Neuronal stem cell (in vitro differentiated cells): ENCODE measurements around the gene CETP.

ENCODE experiments used
- DNase-seq: peaks from one replicate; pipeline ENCODE4 v3.0.0-alpha.2; 2013; ENCODE audit warnings: low spot score
- H2AFZ ChIP-seq: one replicate; pipeline ENCODE4 v1.6.1; 2013; ENCODE audit warnings: mild to moderate bottlenecking, low read length, inconsistent platforms
- H2AK5ac ChIP-seq: 2 replicates; pipeline ENCODE4 v1.6.1; 2013; ENCODE audit warnings: low read depth, mild to moderate bottlenecking, inconsistent platforms, low read length, moderate library complexity, mixed read lengths
- H2BK120ac ChIP-seq: 2 replicates; pipeline ENCODE4 v1.6.1; 2013; ENCODE audit warnings: low read depth, mild to moderate bottlenecking, inconsistent platforms, low read length, moderate library complexity, mixed read lengths
- H2BK12ac ChIP-seq: one replicate; pipeline ENCODE4 v1.6.1; 2013; ENCODE audit warnings: low read length, inconsistent platforms
- H2BK15ac ChIP-seq: 2 replicates; pipeline ENCODE4 v1.6.1; 2013; ENCODE audit warnings: mild to moderate bottlenecking, low read length, inconsistent platforms, mixed read lengths
- H2BK5ac ChIP-seq: one replicate; pipeline ENCODE4 v1.6.1; 2013; ENCODE audit warnings: inconsistent platforms, mild to moderate bottlenecking, low read length, moderate library complexity
- H3K14ac ChIP-seq: one replicate; pipeline ENCODE4 v1.6.1; 2013; ENCODE audit warnings: low read length, inconsistent platforms
- H3K18ac ChIP-seq: 2 replicates; pipeline ENCODE4 v1.6.1; 2013; ENCODE audit warnings: low read length, inconsistent platforms
- H3K23ac ChIP-seq: 2 replicates; pipeline ENCODE4 v1.6.1; 2013; ENCODE audit warnings: low read depth, mild to moderate bottlenecking, mixed read lengths, low read length, inconsistent platforms; ENCODE audit not compliant: poor library complexity
- H3K27ac ChIP-seq: replicated peaks from 3 replicates; pipeline ENCODE4 v1.5.1; 2013; ENCODE audit warnings: low read length, inconsistent platforms
- H3K27me3 ChIP-seq, 3 experiments: 2 replicates each; pipeline ENCODE4 v1.6.1; 2013; ENCODE audit warnings: low read length in 3 of 3, mild to moderate bottlenecking in 2 of 3, inconsistent platforms in 1 of 3, low read depth in 1 of 3, mixed read lengths in 1 of 3, moderate library complexity in 1 of 3; ENCODE audit not compliant: control insufficient read depth in 3 of 3, insufficient read depth in 3 of 3
- H3K36me3 ChIP-seq, 2 donors: replicated peaks in 1 of 2; 2 replicates each; pipeline ENCODE4 v1.6.1; 2013; ENCODE audit warnings: low read length in 2 of 2; ENCODE audit not compliant: control insufficient read depth in 2 of 2, insufficient read depth in 2 of 2
- H3K4ac ChIP-seq: 2 replicates; pipeline ENCODE4 v1.6.1; 2013; ENCODE audit warnings: inconsistent platforms, mild to moderate bottlenecking, low read length, moderate library complexity
- H3K4me1 ChIP-seq, 2 donors: 1 replicate in 1 of 2; 2 replicates in 1 of 2; pipeline ENCODE4 v1.6.1; 2013; ENCODE audit warnings: low read length in 2 of 2, low read depth in 1 of 2; ENCODE audit not compliant: control insufficient read depth in 2 of 2, insufficient read depth in 1 of 2
- H3K4me2 ChIP-seq: one replicate; pipeline ENCODE4 v1.6.1; 2013; ENCODE audit warnings: mild to moderate bottlenecking, low read length, inconsistent platforms; ENCODE audit not compliant: insufficient read depth, poor library complexity, severe bottlenecking
- H3K4me3 ChIP-seq, 2 donors: 2 replicates each; pipeline ENCODE4 v1.5.1; 2013; ENCODE audit warnings: low read length in 2 of 2, mild to moderate bottlenecking in 2 of 2, inconsistent platforms in 1 of 2, moderate library complexity in 1 of 2
- H3K79me1 ChIP-seq: one replicate; pipeline ENCODE4 v1.6.1; 2013; ENCODE audit warnings: low read depth, mild to moderate bottlenecking, inconsistent platforms, low read length, moderate library complexity
- H3K9ac ChIP-seq: one replicate; pipeline ENCODE4 v1.6.1; 2013; ENCODE audit warnings: mild to moderate bottlenecking, low read depth, low read length, inconsistent platforms; ENCODE audit not compliant: poor library complexity
- H3K9me3 ChIP-seq, 2 donors: replicated peaks in 1 of 2; 2 replicates each; pipeline versions ENCODE3 to v1.6.1; 2013; ENCODE audit warnings: low read length in 2 of 2, mild to moderate bottlenecking in 2 of 2, inconsistent platforms in 1 of 2, low read depth in 1 of 2, mixed read lengths in 1 of 2, moderate library complexity in 1 of 2; ENCODE audit not compliant: control insufficient read depth in 2 of 2, insufficient read depth in 1 of 2
- H4K8ac ChIP-seq: one replicate; pipeline ENCODE4 v1.6.1; 2013; ENCODE audit warnings: low read depth, mild to moderate bottlenecking, inconsistent platforms, low read length, moderate library complexity
- H4K91ac ChIP-seq: one replicate; pipeline ENCODE4 v1.6.1; 2013; ENCODE audit warnings: low read length, low read depth, mild to moderate bottlenecking, inconsistent platforms; ENCODE audit not compliant: poor library complexity
- WGBS, 2 donors: extraction: QIAGEN DNeasy Blood & Tissue Kit; methylation state at CpG; one replicate each; pipeline ENCODE4 v1.1.7; 2013; ENCODE audit warnings: missing lambda C conversion rate in 2 of 2, mixed read lengths in 1 of 2; ENCODE audit not compliant: insufficient read length in 2 of 2, insufficient replicate concordance in 1 of 2; ENCODE audit errors: extremely low coverage in 2 of 2; 5-methylcytosine and 5-hydroxymethylcytosine counted together

CETP gene

DNA sequence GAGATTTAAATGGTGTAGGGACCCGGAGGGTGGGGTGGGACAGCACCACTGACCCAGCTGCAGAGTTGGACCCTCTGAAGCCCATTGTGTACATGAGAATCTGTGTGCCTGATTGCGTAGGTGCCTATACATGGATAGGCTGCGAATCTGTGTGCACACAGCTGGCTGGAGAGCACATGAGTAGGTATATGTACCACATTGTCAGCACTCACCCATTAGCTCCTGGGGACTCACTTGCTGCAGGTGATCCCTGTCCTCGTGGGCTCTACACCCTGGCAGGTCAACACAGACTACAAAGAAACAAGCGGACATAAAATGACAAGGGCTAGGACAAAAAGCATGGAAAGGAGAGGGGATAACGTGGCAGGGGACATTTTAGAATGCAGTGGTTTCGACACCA, 11.3 kb upstream of the CETP start:
- H3K36me3 ChIP-seq, result peaks cover 0 to under 1% of the 10 kb centered on the region in 2 donors
- no peak overlapping the region for H3K4me3 ChIP-seq
- no peak overlapping the region for H2AFZ ChIP-seq
- no peak overlapping the region for H2AK5ac ChIP-seq
- H2BK120ac ChIP-seq, result no peak overlapping the region
- peaks cover 0 to 2% of the 10 kb centered on the region in 2 donors for H3K9me3 ChIP-seq
- H3K9ac ChIP-seq, result no peak overlapping the region
- no peak overlapping the region for H3K23ac ChIP-seq
- no peak overlapping the region for H2BK15ac ChIP-seq
- no peak overlapping the region for H3K14ac ChIP-seq
- H2BK5ac ChIP-seq, result no peak overlapping the region
- no peak for DNase-seq
- no peaks in the 10 kb centered on the region for H3K27me3 ChIP-seq
- no CpG with 5 or more reads among the region's 7 CpGs for WGBS, 2 donors
- no peak overlapping the region for H4K91ac ChIP-seq
- no peak overlapping the region for H3K27ac ChIP-seq
- no peak overlapping the region for H2BK12ac ChIP-seq
- no peak overlapping the region for H4K8ac ChIP-seq
- no peak overlapping the region for H3K4me2 ChIP-seq
- no peak overlapping the region for H3K4ac ChIP-seq
- H3K79me1 ChIP-seq, result no peaks in the 10 kb centered on the region
- no peak overlapping the region for H3K18ac ChIP-seq
- no peaks in the 10 kb centered on the region for H3K4me1 ChIP-seq

DNA sequence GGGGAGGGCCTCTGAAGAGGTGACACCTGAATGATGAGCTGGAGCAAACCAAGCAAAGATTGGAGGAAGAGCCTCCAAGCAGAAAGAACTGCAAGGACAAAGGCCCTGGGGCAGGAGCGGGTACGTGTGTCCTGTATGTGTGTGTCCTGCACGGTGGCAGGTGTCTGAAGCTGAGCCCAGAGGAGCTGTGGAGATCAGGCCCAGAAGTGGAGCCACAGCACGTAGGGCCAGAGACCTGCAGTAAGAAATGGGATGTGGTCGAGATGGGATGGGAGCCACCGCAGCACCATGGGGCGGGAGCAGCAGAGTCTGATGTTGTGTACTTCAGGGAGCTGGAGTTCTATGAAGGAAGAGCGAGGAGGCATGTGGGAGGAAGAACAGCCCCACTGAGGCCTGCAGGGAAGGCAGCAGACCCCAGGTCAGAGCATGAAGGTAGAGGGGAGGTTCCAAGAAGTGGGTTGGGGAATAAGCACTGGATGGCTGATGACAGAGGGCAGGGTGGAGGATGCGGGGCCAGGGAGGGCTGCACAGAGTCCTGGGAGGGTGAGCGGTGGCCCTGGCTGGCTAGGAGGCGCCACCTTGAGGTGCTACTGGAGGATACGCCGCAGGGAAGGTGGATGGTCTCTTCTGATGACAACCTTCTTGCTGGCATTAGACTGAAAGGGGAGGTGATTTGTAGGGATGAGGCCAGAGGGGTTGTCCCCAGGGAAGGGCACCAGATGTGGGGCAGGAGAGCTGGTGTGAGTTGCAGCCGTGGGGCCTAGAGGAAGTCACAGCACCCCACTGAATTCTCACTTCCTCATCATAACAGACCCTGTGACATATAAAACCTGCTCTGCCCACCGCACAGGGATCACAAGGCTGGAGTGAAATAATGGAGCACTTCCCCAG, 10.6 kb upstream of the CETP start:
- H3K14ac ChIP-seq, result no peak overlapping the region
- peak overlapping the region; percentile 38 for H2AFZ ChIP-seq
- H3K79me1 ChIP-seq, result no peaks in the 10 kb centered on the region
- no peak overlapping the region for H3K27ac ChIP-seq
- H3K4me2 ChIP-seq, result no peak overlapping the region
- H3K27me3 ChIP-seq, result no peaks in the 10 kb centered on the region
- H3K9ac ChIP-seq, result no peak overlapping the region
- no peak overlapping the region for H4K91ac ChIP-seq
- H3K36me3 ChIP-seq, result no peaks in the 10 kb centered on the region
- H2BK5ac ChIP-seq, result no peak overlapping the region
- peak overlapping the region; percentile 1 for H3K18ac ChIP-seq
- H2BK120ac ChIP-seq, result no peak overlapping the region
- no peak overlapping the region for H3K4me3 ChIP-seq
- H4K8ac ChIP-seq, result no peak overlapping the region
- no peak overlapping the region for H2BK12ac ChIP-seq
- DNase-seq, result peak; percentile 24
- H2AK5ac ChIP-seq, result no peak overlapping the region
- H3K9me3 ChIP-seq, result peaks cover 0 to 2% of the 10 kb centered on the region in 2 donors
- H3K4me1 ChIP-seq, result no peaks in the 10 kb centered on the region
- H3K4ac ChIP-seq, result no peak overlapping the region
- no peak overlapping the region for H2BK15ac ChIP-seq
- no peak overlapping the region for H3K23ac ChIP-seq
- WGBS, 2 donors, result no CpG with 5 or more reads among the region's 15 CpGs

DNA sequence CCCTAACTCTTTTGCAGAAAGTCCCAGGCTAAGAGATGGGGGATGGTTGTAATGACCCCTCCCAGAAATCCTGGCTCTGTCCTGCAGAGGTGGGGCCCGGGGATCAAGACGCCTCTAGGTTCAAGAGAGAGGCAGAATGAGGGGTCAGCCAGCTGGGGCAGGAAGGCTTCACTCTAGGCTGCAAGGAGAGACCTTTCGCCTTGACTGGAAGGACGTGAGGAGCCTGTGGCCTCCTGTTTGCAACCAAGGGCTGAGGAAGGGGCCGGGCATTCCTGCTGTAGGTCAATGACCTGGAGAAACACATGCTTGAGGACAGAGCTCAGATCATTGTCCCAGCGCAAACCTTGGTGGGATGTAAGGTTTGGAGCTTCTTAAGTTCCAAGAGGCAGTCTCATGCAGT, 8.7 kb upstream of the CETP start:
- H2BK5ac ChIP-seq, result no peak overlapping the region
- no peak overlapping the region for H3K27ac ChIP-seq
- H2BK15ac ChIP-seq, result no peak overlapping the region
- no peak overlapping the region for H2AFZ ChIP-seq
- no peaks in the 10 kb centered on the region for H3K4me1 ChIP-seq
- no peak for DNase-seq
- no peaks in the 10 kb centered on the region for H3K27me3 ChIP-seq
- H3K23ac ChIP-seq, result no peak overlapping the region
- H3K4ac ChIP-seq, result no peak overlapping the region
- no peak overlapping the region for H2BK120ac ChIP-seq
- H3K9ac ChIP-seq, result no peak overlapping the region
- H3K4me3 ChIP-seq, result no peak overlapping the region
- H3K14ac ChIP-seq, result no peak overlapping the region
- no peak overlapping the region for H3K18ac ChIP-seq
- no peaks in the 10 kb centered on the region for H3K36me3 ChIP-seq
- WGBS, 2 donors, result no CpG with 5 or more reads among the region's 6 CpGs
- no peaks in the 10 kb centered on the region for H3K79me1 ChIP-seq
- H2BK12ac ChIP-seq, result no peak overlapping the region
- H4K91ac ChIP-seq, result no peak overlapping the region
- no peak overlapping the region for H3K4me2 ChIP-seq
- H3K9me3 ChIP-seq, result peaks cover 0 to 2% of the 10 kb centered on the region in 2 donors
- H4K8ac ChIP-seq, result no peak overlapping the region
- H2AK5ac ChIP-seq, result no peak overlapping the region

DNA sequence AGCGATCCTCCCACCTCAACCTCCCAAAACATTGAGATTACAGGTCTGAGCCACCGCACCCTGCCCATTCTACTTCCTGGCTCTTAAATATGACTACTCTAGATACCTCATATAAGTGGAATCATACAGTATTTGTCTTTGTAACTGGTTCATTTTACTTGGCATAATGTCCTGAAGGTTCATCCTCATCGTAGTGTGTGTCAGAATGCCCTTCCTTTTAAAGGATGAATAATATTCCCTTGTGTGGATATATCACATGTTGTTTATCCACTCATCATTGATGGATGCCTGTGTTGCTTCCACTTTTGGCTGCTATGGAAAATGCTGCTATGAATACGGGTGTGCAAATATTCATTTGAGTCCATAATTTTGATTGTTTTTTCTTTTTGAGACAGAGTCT, 5.7 kb upstream of the CETP start:
- H3K4ac ChIP-seq, result no peak overlapping the region
- no peak overlapping the region for H3K27ac ChIP-seq
- H3K27me3 ChIP-seq, result no peaks in the 10 kb centered on the region
- no peak overlapping the region for H2BK15ac ChIP-seq
- H4K8ac ChIP-seq, result no peak overlapping the region
- no peak for DNase-seq
- H2AFZ ChIP-seq, result no peak overlapping the region
- peaks cover 0 to 2% of the 10 kb centered on the region in 2 donors for H3K9me3 ChIP-seq
- peaks cover 0 to 1% of the 10 kb centered on the region in 2 donors for H3K4me1 ChIP-seq
- no peak overlapping the region for H3K9ac ChIP-seq
- H3K4me2 ChIP-seq, result no peak overlapping the region
- H2BK5ac ChIP-seq, result no peak overlapping the region
- H2BK120ac ChIP-seq, result no peak overlapping the region
- no peak overlapping the region for H2BK12ac ChIP-seq
- H4K91ac ChIP-seq, result no peak overlapping the region
- no peak overlapping the region for H2AK5ac ChIP-seq
- H3K79me1 ChIP-seq, result peaks cover 3% of the 10 kb centered on the region
- no peak overlapping the region for H3K4me3 ChIP-seq
- H3K36me3 ChIP-seq, result no peaks in the 10 kb centered on the region
- peak overlapping the region; percentile 3 for H3K14ac ChIP-seq
- WGBS, 2 donors, result no CpG with 5 or more reads among the region's 4 CpGs
- no peak overlapping the region for H3K18ac ChIP-seq
- H3K23ac ChIP-seq, result no peak overlapping the region
